Glutamatergic neuron (in vitro differentiated cells): ENCODE measurements around the gene TPSD1. TPM values are rescaled to one million over a fixed set of nuclear protein-coding genes. Genes with fewer than 3 reads are reported as not detected.

ENCODE experiments used
- DNase-seq: peaks from one replicate; pipeline ENCODE4 v3.0.0; 2022
- H3K27ac Mint-ChIP-seq: one replicate; pipeline ENCODE4 v1.8.0; 2020; ENCODE audit warnings: mild to moderate bottlenecking, mixed read lengths, inconsistent platforms; ENCODE audit not compliant: unreplicated experiment
- H3K27me3 Mint-ChIP-seq: one replicate; pipeline ENCODE4 v1.8.0; 2020; ENCODE audit warnings: mild to moderate bottlenecking, moderate library complexity, mixed read lengths, inconsistent platforms; ENCODE audit not compliant: unreplicated experiment
- H3K36me3 Mint-ChIP-seq: one replicate; pipeline ENCODE4 v1.8.0; 2020; ENCODE audit warnings: mild to moderate bottlenecking, mixed read lengths, inconsistent platforms; ENCODE audit not compliant: unreplicated experiment
- H3K4me1 Mint-ChIP-seq: one replicate; pipeline ENCODE4 v1.8.0; 2020; ENCODE audit warnings: mild to moderate bottlenecking, low read depth, mixed read lengths, inconsistent platforms; ENCODE audit not compliant: unreplicated experiment
- H3K4me3 Mint-ChIP-seq: one replicate; pipeline ENCODE4 v1.8.0; 2020; ENCODE audit warnings: mild to moderate bottlenecking, mixed read lengths, inconsistent platforms; ENCODE audit not compliant: unreplicated experiment
- H3K9me3 Mint-ChIP-seq: one replicate; pipeline ENCODE4 v1.8.0; 2020; ENCODE audit warnings: mild to moderate bottlenecking, moderate library complexity, mixed read lengths, inconsistent platforms; ENCODE audit not compliant: unreplicated experiment
- total RNA-seq: library from RNA; stranded (reverse); fragmentation: NEBNext Ultra II Directional; extraction: Animal tissue kit (Norgen Biotek cat#: 25700); gene quantifications from one replicate; pipeline ENCODE4 v1.2.1, GENCODE V29; 2021; ENCODE audit not compliant: unreplicated experiment
- TF ChIP-seq, protein P1 (sequence below): fragments of 200-600 bp; sonication (generic); IDR thresholded peaks from one replicate; pipeline ENCODE4 v1.5.0; 2021; ENCODE audit not compliant: partially characterized antibody, unreplicated experiment

The TPSD1 gene
- total RNA-seq, 1 donor from 2014 or later: not detected

DNA sequence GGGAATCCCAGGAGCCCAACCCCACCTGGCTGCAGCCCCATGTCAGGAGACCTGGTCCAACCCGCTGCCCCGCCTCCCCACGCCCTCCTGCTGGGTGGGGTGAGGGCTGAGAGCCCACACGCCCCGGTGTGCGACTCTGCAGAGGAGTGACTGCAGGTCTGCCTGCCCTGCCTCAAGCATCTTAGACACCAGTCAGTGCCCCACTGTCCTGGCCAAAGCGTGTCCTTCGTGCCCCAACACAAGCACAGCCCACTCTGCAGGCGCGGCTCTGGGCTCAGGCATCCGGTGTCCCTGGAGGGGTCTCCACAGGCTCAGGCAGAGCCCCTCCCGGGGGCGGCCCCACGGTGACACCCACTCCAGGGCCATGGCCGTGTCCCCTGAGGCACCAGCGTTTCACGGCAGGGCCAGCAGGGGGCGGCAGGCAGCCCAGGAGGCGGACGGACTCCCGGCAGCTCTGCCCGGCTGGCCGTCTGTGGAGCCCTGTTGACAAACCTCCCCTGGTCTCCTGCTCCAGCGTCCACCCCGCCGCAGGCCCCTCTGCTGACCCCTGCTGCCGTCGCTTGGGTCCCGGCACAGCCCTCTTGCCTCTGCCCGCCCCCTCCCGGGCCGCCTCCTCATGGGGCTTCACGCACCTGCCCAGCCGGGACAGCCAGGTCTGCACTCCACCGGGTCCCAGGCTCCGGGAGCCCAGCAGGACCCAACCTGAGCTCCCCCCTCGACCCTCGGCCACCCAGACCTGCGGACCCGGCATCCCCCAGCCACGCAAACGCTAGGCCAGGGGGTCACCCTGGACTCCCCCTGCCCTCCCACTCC lies 45.0 kb downstream of the TPSD1 start:
- no peaks in the 10 kb centered on the region for H3K4me1 Mint-ChIP-seq
- DNase-seq: peak; percentile 83
- TF ChIP-seq, protein P1, sequence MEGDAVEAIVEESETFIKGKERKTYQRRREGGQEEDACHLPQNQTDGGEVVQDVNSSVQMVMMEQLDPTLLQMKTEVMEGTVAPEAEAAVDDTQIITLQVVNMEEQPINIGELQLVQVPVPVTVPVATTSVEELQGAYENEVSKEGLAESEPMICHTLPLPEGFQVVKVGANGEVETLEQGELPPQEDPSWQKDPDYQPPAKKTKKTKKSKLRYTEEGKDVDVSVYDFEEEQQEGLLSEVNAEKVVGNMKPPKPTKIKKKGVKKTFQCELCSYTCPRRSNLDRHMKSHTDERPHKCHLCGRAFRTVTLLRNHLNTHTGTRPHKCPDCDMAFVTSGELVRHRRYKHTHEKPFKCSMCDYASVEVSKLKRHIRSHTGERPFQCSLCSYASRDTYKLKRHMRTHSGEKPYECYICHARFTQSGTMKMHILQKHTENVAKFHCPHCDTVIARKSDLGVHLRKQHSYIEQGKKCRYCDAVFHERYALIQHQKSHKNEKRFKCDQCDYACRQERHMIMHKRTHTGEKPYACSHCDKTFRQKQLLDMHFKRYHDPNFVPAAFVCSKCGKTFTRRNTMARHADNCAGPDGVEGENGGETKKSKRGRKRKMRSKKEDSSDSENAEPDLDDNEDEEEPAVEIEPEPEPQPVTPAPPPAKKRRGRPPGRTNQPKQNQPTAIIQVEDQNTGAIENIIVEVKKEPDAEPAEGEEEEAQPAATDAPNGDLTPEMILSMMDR: peak; percentile 91
- H3K27me3 Mint-ChIP-seq: peaks cover 2% of the 10 kb centered on the region
- no peak overlapping the region for H3K4me3 Mint-ChIP-seq
- H3K9me3 Mint-ChIP-seq: peaks cover 6% of the 10 kb centered on the region
- no peaks in the 10 kb centered on the region for H3K36me3 Mint-ChIP-seq
- H3K27ac Mint-ChIP-seq: no peak overlapping the region

DNA sequence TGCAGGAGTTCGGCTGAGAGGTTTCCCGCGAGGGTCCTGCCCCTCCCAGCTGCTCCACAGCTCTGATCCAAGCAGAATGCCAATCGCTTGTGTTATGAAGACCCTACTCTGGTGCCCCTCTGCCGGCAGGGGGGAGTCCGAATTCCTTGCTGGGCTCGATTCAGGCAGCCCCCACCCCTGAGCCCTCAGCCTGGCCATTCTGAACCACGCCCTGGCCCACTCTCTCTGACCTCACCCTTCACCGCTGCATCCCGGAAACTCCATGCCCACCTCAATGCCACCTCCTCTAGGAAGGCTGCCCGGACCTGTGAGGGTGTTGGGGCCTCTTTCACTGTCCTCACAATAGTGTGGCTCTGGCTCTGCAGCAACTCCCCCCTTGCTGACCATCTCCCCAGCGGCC lies 45.7 kb downstream of the TPSD1 start:
- H3K27ac Mint-ChIP-seq: no peak overlapping the region
- TF ChIP-seq, protein P1: no peak
- H3K4me3 Mint-ChIP-seq: no peak overlapping the region
- no peaks in the 10 kb centered on the region for H3K4me1 Mint-ChIP-seq
- no peak for DNase-seq
- peaks cover 6% of the 10 kb centered on the region for H3K9me3 Mint-ChIP-seq
- peaks cover 2% of the 10 kb centered on the region for H3K27me3 Mint-ChIP-seq
- H3K36me3 Mint-ChIP-seq: no peaks in the 10 kb centered on the region

DNA sequence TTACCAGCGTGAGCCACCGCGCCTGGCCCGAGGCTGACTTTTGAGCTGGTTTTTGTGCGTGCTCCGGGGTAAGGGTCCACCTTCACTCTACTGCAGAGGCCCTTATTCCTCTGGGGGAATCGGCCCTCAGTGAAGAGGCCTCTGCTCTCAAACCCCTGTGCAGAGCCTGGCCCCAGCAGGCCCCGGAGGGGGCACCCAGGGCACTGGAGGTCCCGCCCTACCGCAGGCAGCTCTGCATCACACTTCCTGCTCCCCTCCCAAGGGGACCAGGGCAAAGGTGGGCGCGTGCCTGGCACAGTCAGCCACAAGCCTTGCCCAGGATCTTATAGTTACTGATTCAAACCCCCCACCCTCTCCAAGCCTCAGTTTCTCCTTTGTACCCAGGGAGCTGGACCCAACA lies 50.0 kb downstream of the TPSD1 start:
- peaks cover 4% of the 10 kb centered on the region for H3K27me3 Mint-ChIP-seq
- no peak overlapping the region for H3K4me3 Mint-ChIP-seq

DNA sequence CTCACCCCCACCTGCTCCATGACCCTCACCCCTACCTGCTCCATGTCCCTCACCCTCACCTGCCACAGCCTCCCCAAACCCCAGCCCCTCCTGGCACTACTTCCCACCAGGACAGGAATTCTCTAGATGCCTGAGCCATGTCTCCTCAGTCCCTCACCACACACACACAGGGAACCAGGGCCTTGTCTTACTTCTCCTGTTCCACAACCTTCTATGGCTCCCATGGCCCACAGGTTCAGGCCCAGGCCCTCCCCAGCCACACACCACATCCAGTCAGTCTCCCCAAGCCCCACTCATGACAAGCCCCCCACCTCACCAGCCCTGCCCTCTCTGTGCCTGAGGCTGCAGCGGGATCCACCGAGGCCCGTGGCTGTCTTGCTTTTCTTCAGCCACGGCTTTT lies 50.5 kb downstream of the TPSD1 start:
- H3K36me3 Mint-ChIP-seq: no peaks in the 10 kb centered on the region
- H3K4me1 Mint-ChIP-seq: peaks cover 6% of the 10 kb centered on the region

More for the DNA sequence above, 50.0 kb downstream of the TPSD1 start:
- Mint-ChIP-seq H3K4me1 (peaks cover 3% of the 10 kb centered on the region), H3K9me3 (peaks cover 7% of the 10 kb centered on the region), H3K36me3 (no peaks in the 10 kb centered on the region), H3K27ac (no peak overlapping the region)
- TF ChIP-seq, protein P1: no peak
- no peak for DNase-seq

More for the DNA sequence above, 50.5 kb downstream of the TPSD1 start:
- Mint-ChIP-seq H3K4me3 (no peak overlapping the region), H3K27me3 (peaks cover 6% of the 10 kb centered on the region), H3K27ac (no peak overlapping the region), H3K9me3 (peaks cover 7% of the 10 kb centered on the region)
- DNase-seq: no peak
- TF ChIP-seq, protein P1: no peak
